BLaER1 treated with 17β-estradiol and CSF1 and Interleukin-3, amounts not matched to agents 10 nM and 100 nM (cell line): Measurements from ENCODE around the gene STAT5A.
"Not testable (repeated sequence)": the region's sequence is repeated elsewhere in the genome, so short reads cannot be mapped to it uniquely, and the experiment has no call there.

ENCODE experiments used
- H3K27ac ChIP-seq, 11 experiments: shearing (Covaris generic); formaldehyde crosslinking; 2 replicates each; pipeline ENCODE4 v1.8.1; 2022
- H3K27me3 ChIP-seq, 11 experiments: shearing (Covaris generic); formaldehyde crosslinking; 2 replicates each; pipeline ENCODE4 v1.8.1; 2022
- H3K36me3 ChIP-seq, 11 experiments: shearing (Covaris generic); formaldehyde crosslinking; 2 replicates each; pipeline ENCODE4 v1.8.1; 2022
- H3K4me1 ChIP-seq, 10 experiments: shearing (Covaris generic); formaldehyde crosslinking; 2 replicates each; pipeline ENCODE4 v1.8.1; 2022
- H3K4me2 ChIP-seq, 11 experiments: shearing (Covaris generic); formaldehyde crosslinking; 2 replicates each; pipeline ENCODE4 v1.8.1; 2022
- H3K4me3 ChIP-seq, 10 experiments: shearing (Covaris generic); formaldehyde crosslinking; 2 replicates each; pipeline ENCODE4 v1.8.1; 2022
- H3K9ac ChIP-seq, 11 experiments: shearing (Covaris generic); formaldehyde crosslinking; 2 replicates each; pipeline ENCODE4 v1.8.1; 2022
- H3K9me3 ChIP-seq, 11 experiments: shearing (Covaris generic); formaldehyde crosslinking; replicated peaks in 1 of 11; 2 replicates each; pipeline ENCODE4 v1.8.1; 2022
- H4K20me1 ChIP-seq, 11 experiments: shearing (Covaris generic); formaldehyde crosslinking; 2 replicates each; pipeline ENCODE4 v1.8.1; 2022
- Cebpa-rat ChIP-seq, 11 experiments: shearing (Covaris generic); IDR thresholded peaks; 2 replicates each; pipeline ENCODE4 v1.8.1; 2022

Gene STAT5A

GRCh38 chr17:42346481-42346880, 58.2 kb downstream of the STAT5A start:
- no peak overlapping the region for H3K27ac ChIP-seq
- no peaks in the 10 kb centered on the region for H3K27me3 ChIP-seq
- peaks cover 20 to 80% (median 44%) of the 10 kb centered on the region in 11 experiments; a peak in 20 of 22 replicates for H4K20me1 ChIP-seq
- H3K4me2 ChIP-seq = no peak overlapping the region
- H3K9me3 ChIP-seq = no peaks in the 10 kb centered on the region
- H3K9ac ChIP-seq = no peak overlapping the region
- H3K4me1 ChIP-seq = peaks cover 0 to 18% (median 3%) of the 10 kb centered on the region in 10 experiments; a peak in 8 of 20 replicates
- TF ChIP-seq Cebpa-rat (IDR thresholded peaks at IDR 0.05) = no peak
- H3K36me3 ChIP-seq = peaks cover 39 to 84% (median 65%) of the 10 kb centered on the region in 11 experiments
- H3K4me3 ChIP-seq = no peak overlapping the region

DNA sequence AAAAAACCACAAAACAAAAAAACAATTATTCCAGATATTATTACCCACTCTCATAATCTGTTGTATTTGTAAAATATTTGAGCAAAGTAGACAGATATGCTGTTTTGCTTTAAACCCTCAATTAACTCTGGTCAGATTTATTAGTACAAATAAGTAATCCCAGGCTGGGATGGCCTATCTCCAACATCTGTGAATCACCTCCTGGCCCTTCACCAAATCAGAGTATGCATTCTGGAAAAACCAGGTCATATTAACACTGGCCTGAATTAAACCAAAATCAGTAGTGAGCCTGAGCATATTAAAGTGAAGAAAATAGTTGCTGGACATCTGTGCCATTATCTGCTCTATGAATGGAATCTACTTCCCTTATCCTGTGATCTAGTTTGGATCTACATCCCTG, 58.9 kb downstream of the STAT5A start:
- no peak for TF ChIP-seq Cebpa-rat (IDR thresholded peaks at IDR 0.05)
- Histone ChIP-seq H3K4me2 (no peak overlapping the region), H3K27me3 (no peaks in the 10 kb centered on the region), H4K20me1 (peaks cover 22 to 80% (median 46%) of the 10 kb centered on the region in 11 experiments; a peak in 20 of 22 replicates), H3K4me1 (peaks cover 0 to 18% (median 3%) of the 10 kb centered on the region in 10 experiments; a peak in 8 of 20 replicates), H3K27ac (no peak overlapping the region), H3K9me3 (no peaks in the 10 kb centered on the region), H3K36me3 (peaks cover 34 to 80% (median 58%) of the 10 kb centered on the region in 11 experiments), H3K4me3 (no peak overlapping the region), H3K9ac (no peak overlapping the region)

GRCh38 chr17:42347606-42348005, 59.3 kb downstream of the STAT5A start:
- no peak overlapping the region for H3K27ac ChIP-seq
- no peak overlapping the region for H3K4me2 ChIP-seq
- H3K4me1 ChIP-seq = peaks cover 0 to 17% (median 3%) of the 10 kb centered on the region in 10 experiments; a peak in 8 of 20 replicates
- no peak overlapping the region for H3K9ac ChIP-seq
- no peaks in the 10 kb centered on the region for H3K27me3 ChIP-seq
- H3K9me3 ChIP-seq = no peaks in the 10 kb centered on the region
- peaks cover 25 to 80% (median 51%) of the 10 kb centered on the region in 11 experiments; a peak in 20 of 22 replicates for H4K20me1 ChIP-seq
- H3K36me3 ChIP-seq = peaks cover 34 to 76% (median 54%) of the 10 kb centered on the region in 11 experiments
- no peak overlapping the region for H3K4me3 ChIP-seq
- no peak for TF ChIP-seq Cebpa-rat (IDR thresholded peaks at IDR 0.05)

GRCh38 chr17:42348104-42348503, 59.8 kb downstream of the STAT5A start:
- peaks cover 33 to 71% (median 49%) of the 10 kb centered on the region in 11 experiments for H3K36me3 ChIP-seq
- H4K20me1 ChIP-seq = peaks cover 25 to 80% (median 55%) of the 10 kb centered on the region in 11 experiments; a peak in 20 of 22 replicates
- no peak overlapping the region for H3K27ac ChIP-seq
- H3K9me3 ChIP-seq = no peaks in the 10 kb centered on the region
- no peaks in the 10 kb centered on the region for H3K27me3 ChIP-seq
- peaks cover 0 to 12% (median 3%) of the 10 kb centered on the region in 10 experiments; a peak in 8 of 20 replicates for H3K4me1 ChIP-seq
- no peak for TF ChIP-seq Cebpa-rat (IDR thresholded peaks at IDR 0.05)
- no peak overlapping the region for H3K4me2 ChIP-seq
- H3K9ac ChIP-seq = no peak overlapping the region
- no peak overlapping the region for H3K4me3 ChIP-seq

DNA sequence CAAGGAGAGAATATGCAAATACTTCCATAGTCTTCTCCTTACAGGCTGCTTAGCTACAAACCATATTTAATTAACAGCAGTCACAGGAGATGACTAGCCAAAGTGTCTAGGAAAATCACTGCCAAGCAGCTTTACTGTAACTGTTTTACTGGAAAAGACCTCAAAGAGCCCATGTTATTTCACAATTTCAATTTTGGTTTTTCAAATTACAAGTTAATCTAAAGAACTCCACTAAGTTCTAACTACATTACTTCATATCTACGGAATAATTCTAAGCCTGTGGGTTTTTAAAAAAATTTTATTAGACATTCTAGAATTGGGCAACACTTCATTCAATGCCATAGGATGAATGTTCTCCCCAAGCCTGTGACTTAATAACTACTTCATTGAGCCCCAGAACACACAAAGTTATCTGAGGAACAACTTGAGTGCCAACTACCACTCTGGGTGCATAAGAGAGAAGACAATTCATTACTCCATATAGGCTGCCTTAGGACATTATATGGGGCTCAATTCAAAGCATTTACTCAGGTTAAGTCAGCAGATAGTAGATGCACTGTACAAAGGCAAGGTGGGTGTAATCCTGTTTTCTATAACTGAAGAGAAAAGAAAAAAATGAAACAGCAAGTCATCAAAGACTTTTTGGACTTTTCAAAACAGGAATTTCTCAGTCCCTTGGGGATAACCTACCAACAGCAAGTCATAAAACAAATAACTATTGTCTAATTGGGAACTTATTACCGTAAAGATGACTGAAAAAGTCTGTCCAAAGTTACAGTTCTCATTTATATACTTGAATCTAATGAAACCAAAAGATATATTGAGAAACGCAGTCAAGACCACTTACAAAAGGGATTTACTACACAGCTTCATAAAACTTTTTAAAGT, 66.9 kb downstream of the STAT5A start:
- Histone ChIP-seq H3K4me1 (peaks cover 13 to 40% (median 20%) of the 10 kb centered on the region in 10 experiments), H3K9me3 (no peaks in the 10 kb centered on the region), H3K27me3 (no peaks in the 10 kb centered on the region), H3K27ac (no peak overlapping the region), H3K36me3 (peaks cover 0 to 23% (median 0%) of the 10 kb centered on the region in 11 experiments; a peak in 4 of 22 replicates), H3K9ac (no peak overlapping the region), H3K4me3 (no peak overlapping the region), H4K20me1 (peaks cover 42 to 100% (median 90%) of the 10 kb centered on the region in 11 experiments; a peak in 21 of 22 replicates), H3K4me2 (peak overlapping the region in 8 of 11 experiments; percentile 0 to 31 (median 19); a peak in 8 of 22 replicates)
- TF ChIP-seq Cebpa-rat (IDR thresholded peaks at IDR 0.05) = no peak

DNA sequence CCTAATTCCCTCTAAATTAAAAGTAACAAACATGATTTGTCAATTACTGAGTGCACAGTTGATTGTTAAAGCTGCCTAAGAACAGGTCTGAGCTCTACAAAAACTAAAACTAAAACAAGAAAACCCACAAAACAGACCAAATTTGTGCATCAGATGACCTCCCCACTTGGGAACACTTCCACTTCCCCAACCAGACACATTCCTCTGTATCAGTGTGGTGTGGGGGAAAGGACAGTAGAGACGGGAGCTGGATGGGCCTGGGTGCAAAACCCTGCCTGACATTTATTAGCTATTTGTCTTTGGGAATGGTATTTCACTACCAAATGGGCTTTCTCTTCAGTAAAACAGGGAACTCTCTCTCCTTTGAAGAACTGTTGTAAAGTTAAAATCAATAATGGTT, 70.1 kb downstream of the STAT5A start:
- H3K36me3 ChIP-seq = peaks cover 0 to 32% (median 0%) of the 10 kb centered on the region in 11 experiments; a peak in 5 of 22 replicates
- no peaks in the 10 kb centered on the region for H3K27me3 ChIP-seq
- peaks cover 14 to 57% (median 24%) of the 10 kb centered on the region in 10 experiments for H3K4me1 ChIP-seq
- no peak for TF ChIP-seq Cebpa-rat (IDR thresholded peaks at IDR 0.05)
- H3K4me3 ChIP-seq = no peak overlapping the region
- H3K9ac ChIP-seq = no peak overlapping the region; a peak in 1 of 22 replicates
- H3K9me3 ChIP-seq = no peaks in the 10 kb centered on the region
- peaks cover 38 to 100% (median 93%) of the 10 kb centered on the region in 11 experiments; a peak in 21 of 22 replicates for H4K20me1 ChIP-seq
- peak overlapping the region in 5 of 11 experiments; percentile 8 to 93 (median 36); a peak in 8 of 22 replicates for H3K4me2 ChIP-seq
- H3K27ac ChIP-seq = 0 out of 22 replicates have a peak overlapping the region, but pooled peaks of 1 of the 11 experiments have one; percentile 23

DNA sequence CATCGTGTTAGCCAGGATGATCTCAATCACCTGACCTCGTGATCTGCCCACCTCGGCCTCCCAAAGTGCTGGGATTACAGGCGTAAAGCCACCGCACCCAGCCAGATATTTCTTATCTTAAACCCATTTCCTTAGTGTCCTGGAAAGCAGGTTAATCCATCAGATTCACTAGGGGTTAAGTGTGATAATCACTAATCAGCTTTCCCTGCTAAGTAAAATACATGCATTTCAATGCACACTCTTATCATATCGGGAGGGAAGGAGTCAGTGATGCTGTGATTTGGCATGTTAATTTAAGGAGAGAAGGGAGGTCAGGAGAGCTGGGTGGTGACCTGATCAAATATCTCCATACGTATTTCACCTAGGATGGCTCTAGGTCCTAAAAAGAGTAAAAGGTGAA, 70.8 kb downstream of the STAT5A start:
- Histone ChIP-seq H3K4me3 (no peak overlapping the region), H3K4me1 (peaks cover 14 to 64% (median 26%) of the 10 kb centered on the region in 10 experiments), H3K9ac (no peak overlapping the region), H3K27me3 (no peaks in the 10 kb centered on the region), H4K20me1 (peaks cover 41 to 100% (median 93%) of the 10 kb centered on the region in 11 experiments; a peak in 21 of 22 replicates), H3K4me2 (peak overlapping the region in 3 of 11 experiments; percentile 8 to 93 (median 83); a peak in 2 of 22 replicates), H3K9me3 (no peaks in the 10 kb centered on the region), H3K27ac (no peak overlapping the region), H3K36me3 (peaks cover 0 to 34% (median 0%) of the 10 kb centered on the region in 11 experiments; a peak in 5 of 22 replicates)
- no peak for TF ChIP-seq Cebpa-rat (IDR thresholded peaks at IDR 0.05)

DNA sequence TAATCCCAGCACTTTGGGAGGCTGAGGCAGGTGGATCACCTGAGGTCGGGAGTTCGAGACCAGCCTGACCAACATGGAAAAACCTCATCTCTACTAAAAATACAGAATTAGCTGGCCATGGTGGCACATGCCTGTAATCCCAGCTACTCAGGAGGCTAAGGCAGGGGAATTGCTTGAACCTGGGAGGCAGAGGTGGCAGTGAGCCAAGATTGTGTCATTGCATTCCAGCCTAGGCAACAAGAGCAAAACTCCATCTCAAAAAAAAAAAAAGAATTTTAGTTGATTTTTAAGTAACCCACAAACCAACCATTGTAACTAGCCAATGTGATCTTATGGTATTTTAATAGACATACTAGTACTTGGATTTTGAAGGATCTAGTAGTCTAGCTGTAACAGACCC, 72.1 kb downstream of the STAT5A start:
- Histone ChIP-seq H4K20me1 (peaks cover 39 to 100% (median 96%) of the 10 kb centered on the region in 11 experiments; a peak in 21 of 22 replicates), H3K4me1 (peaks cover 12 to 69% (median 23%) of the 10 kb centered on the region in 10 experiments), H3K36me3 (peaks cover 0 to 46% (median 0%) of the 10 kb centered on the region in 11 experiments; a peak in 5 of 22 replicates)
- not testable (repeated sequence) for H3K9ac ChIP-seq, H3K4me2 ChIP-seq, H3K4me3 ChIP-seq, H3K9me3 ChIP-seq, H3K27ac ChIP-seq, H3K27me3 ChIP-seq
